DND-41 (cell line): ENCODE results near the gene TGM2.

Experiments used
- ATAC-seq: fragments of 200-7000 bp; cut with Tn5 transposase; 3 replicates; pipeline ENCODE4 v1.9.1; 2021; ENCODE audit warnings: low read depth; ENCODE audit not compliant: insufficient read depth
- DNase-seq: peaks from one replicate; pipeline ENCODE4 v3.0.0-alpha.2; 2020
- H2AFZ ChIP-seq: 2 replicates; pipeline ENCODE4 v1.6.0; 2012; ENCODE audit warnings: low read depth, low read length
- H3K27ac ChIP-seq: 2 replicates; pipeline ENCODE4 v1.5.1; 2012; ENCODE audit warnings: low read length, inconsistent platforms
- H3K27me3 ChIP-seq: fragments of 200-600 bp; sonication (generic); 2 replicates; pipeline ENCODE4 v1.6.0; 2012; ENCODE audit warnings: low read length, mild to moderate bottlenecking, inconsistent platforms; ENCODE audit not compliant: insufficient read depth, poor library complexity
- H3K36me3 ChIP-seq: 2 replicates; pipeline ENCODE4 v1.5.1; 2012; ENCODE audit warnings: low read length, inconsistent platforms; ENCODE audit not compliant: insufficient read depth
- H3K4me1 ChIP-seq: 2 replicates; pipeline ENCODE4 v1.5.1; 2012; ENCODE audit warnings: mild to moderate bottlenecking, low read length; ENCODE audit not compliant: insufficient read depth
- H3K4me2 ChIP-seq: 2 replicates; pipeline ENCODE4 v1.6.0; 2012; ENCODE audit warnings: mild to moderate bottlenecking, moderate library complexity, low read length, inconsistent platforms; ENCODE audit not compliant: insufficient read depth
- H3K4me3 ChIP-seq, 2 experiments: fragments of 200-600 bp in 1 of 2; shearing (Covaris generic) in 1 of 2; 2 replicates each; pipeline ENCODE4 v1.5.1; 2012 to 2016; ENCODE audit warnings: inconsistent platforms in 2 of 2, low read length in 2 of 2, mild to moderate bottlenecking in 2 of 2, low read depth in 1 of 2, moderate library complexity in 1 of 2
- H3K79me2 ChIP-seq: 2 replicates; pipeline ENCODE4 v1.6.0; 2012; ENCODE audit warnings: low read length, inconsistent platforms; ENCODE audit not compliant: insufficient read depth
- H3K9ac ChIP-seq: 2 replicates; pipeline ENCODE4 v1.6.0; 2012; ENCODE audit warnings: low read depth, mild to moderate bottlenecking, inconsistent platforms, low read length, moderate library complexity
- H3K9me3 ChIP-seq: 2 replicates; pipeline ENCODE4 v1.5.1; 2012; ENCODE audit warnings: low read length, moderate library complexity, mild to moderate bottlenecking, inconsistent platforms; ENCODE audit not compliant: insufficient read depth, severe bottlenecking
- H4K20me1 ChIP-seq: 2 replicates; pipeline ENCODE4 v1.6.0; 2012; ENCODE audit warnings: low read length; ENCODE audit not compliant: insufficient read depth
- EZH2 ChIP-seq: IDR thresholded peaks from 3 replicates; pipeline ENCODE4 v1.6.1; 2012; ENCODE audit warnings: borderline replicate concordance, low read depth, mild to moderate bottlenecking, moderate library complexity, low read length, inconsistent platforms; ENCODE audit not compliant: severe bottlenecking
- TF ChIP-seq, protein P1 (sequence below): IDR thresholded peaks from 2 replicates; pipeline ENCODE4 v1.5.1; 2012; ENCODE audit warnings: borderline replicate concordance, low read length, moderate library complexity, mild to moderate bottlenecking; ENCODE audit not compliant: poor library complexity, severe bottlenecking; ENCODE audit errors: extremely low read depth

Gene TGM2

GRCh38 chr20:38201356-38201755 is 36.3 kb upstream of the TGM2 start:
- TF ChIP-seq, protein P1, sequence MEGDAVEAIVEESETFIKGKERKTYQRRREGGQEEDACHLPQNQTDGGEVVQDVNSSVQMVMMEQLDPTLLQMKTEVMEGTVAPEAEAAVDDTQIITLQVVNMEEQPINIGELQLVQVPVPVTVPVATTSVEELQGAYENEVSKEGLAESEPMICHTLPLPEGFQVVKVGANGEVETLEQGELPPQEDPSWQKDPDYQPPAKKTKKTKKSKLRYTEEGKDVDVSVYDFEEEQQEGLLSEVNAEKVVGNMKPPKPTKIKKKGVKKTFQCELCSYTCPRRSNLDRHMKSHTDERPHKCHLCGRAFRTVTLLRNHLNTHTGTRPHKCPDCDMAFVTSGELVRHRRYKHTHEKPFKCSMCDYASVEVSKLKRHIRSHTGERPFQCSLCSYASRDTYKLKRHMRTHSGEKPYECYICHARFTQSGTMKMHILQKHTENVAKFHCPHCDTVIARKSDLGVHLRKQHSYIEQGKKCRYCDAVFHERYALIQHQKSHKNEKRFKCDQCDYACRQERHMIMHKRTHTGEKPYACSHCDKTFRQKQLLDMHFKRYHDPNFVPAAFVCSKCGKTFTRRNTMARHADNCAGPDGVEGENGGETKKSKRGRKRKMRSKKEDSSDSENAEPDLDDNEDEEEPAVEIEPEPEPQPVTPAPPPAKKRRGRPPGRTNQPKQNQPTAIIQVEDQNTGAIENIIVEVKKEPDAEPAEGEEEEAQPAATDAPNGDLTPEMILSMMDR, result no peak
- TF ChIP-seq EZH2, result no peak
- Histone ChIP-seq H3K27me3 (no peaks in the 10 kb centered on the region), H2AFZ (no peak overlapping the region), H3K27ac (no peak overlapping the region), H3K4me2 (no peak overlapping the region), H3K4me3 (no peak overlapping the region), H3K9ac (no peak overlapping the region), H3K79me2 (no peaks in the 10 kb centered on the region), H3K4me1 (no peaks in the 10 kb centered on the region), H3K9me3 (no peaks in the 10 kb centered on the region), H4K20me1 (0 out of 2 replicates have a peak, but pooled peaks cover 2% of the 10 kb centered on the region), H3K36me3 (no peaks in the 10 kb centered on the region)
- no peak for ATAC-seq
- no peak for DNase-seq

DNA sequence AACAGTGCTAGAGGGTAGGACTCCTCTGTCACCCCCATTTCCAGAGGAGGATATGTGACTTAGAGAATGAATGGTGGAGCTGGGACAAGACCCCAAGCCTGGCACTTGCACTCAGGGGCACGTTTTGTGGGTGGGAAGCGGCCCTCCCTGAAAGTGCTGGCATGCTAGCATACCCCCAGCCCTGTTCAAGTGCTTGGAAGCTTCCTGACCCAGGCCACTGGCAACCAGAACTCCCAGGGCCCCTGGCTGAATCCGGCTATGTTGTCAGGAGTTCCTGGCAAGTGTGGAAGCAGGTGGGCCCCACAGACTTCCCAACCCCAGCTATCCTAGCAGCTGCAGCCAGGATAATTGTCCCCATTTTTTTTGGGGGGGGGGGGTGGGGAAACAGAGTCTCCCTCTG is 35.6 kb upstream of the TGM2 start:
- DNase-seq (no peak), ATAC-seq (no peak)
- H3K36me3 ChIP-seq, result no peaks in the 10 kb centered on the region

DNA sequence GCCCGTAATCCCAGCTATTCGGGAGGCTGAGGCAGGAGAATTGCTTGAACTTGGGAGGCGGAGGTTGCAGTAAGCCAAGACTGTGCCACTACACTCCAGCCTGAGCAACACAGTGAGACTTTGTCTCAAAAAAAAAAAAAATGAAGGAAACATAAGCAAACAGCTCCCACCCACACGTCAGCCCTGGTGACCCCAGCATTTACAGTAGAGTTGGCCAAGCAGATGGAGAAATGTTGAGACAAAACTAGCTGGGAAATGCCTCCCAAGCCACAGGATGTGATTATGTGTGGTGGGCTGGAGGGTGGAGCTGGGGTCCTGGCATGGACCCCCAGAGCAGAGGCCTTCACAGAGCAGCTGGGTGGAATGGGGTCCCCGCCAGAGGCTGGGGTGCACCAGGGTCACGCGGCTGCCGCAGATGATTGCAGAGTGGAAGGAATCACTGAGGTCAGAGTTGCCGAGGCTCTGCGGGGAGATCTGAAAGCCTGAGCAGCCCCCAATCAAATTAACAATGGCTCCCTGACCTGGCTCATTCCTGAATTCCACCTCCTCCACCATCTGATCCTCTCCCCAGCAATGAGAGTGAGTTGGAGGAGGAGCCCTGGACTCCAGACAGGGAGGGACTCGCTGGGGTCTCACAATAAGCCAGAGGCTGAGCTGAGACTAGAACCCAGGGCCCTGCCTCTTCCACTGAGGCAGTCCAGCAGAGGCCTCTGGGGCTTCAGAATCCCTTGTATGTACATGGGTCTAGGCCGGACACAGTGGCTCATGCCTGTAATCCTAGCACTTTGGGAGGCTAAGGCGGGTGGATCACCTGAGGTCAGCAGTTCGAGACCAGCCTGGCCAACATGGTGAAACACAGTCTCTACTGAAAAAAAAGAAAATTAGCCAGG is 34.7 kb upstream of the TGM2 start:
- no peaks in the 10 kb centered on the region for H3K4me1 ChIP-seq
- H3K27me3 ChIP-seq, result no peaks in the 10 kb centered on the region
- H2AFZ ChIP-seq, result no peak overlapping the region
- ATAC-seq (no peak), DNase-seq (no peak)
- no peak for TF ChIP-seq EZH2
- TF ChIP-seq, protein P1, result no peak
- H3K79me2 ChIP-seq, result no peaks in the 10 kb centered on the region
- H3K9me3 ChIP-seq, result no peaks in the 10 kb centered on the region
- H4K20me1 ChIP-seq, result 0 out of 2 replicates have a peak, but pooled peaks cover 4% of the 10 kb centered on the region
- no peak overlapping the region for H3K4me3 ChIP-seq
- H3K4me2 ChIP-seq, result no peak overlapping the region
- H3K9ac ChIP-seq, result no peak overlapping the region
- H3K27ac ChIP-seq, result no peak overlapping the region
- no peaks in the 10 kb centered on the region for H3K36me3 ChIP-seq

More for the DNA sequence above, 35.6 kb upstream of the TGM2 start:
- H3K79me2 ChIP-seq, result no peaks in the 10 kb centered on the region
- H4K20me1 ChIP-seq, result 0 out of 2 replicates have a peak, but pooled peaks cover 4% of the 10 kb centered on the region
- H3K27me3 ChIP-seq, result no peaks in the 10 kb centered on the region
- no peak overlapping the region for H2AFZ ChIP-seq
- H3K27ac ChIP-seq, result no peak overlapping the region
- no peak overlapping the region for H3K9ac ChIP-seq
- H3K4me1 ChIP-seq, result no peaks in the 10 kb centered on the region
- TF ChIP-seq EZH2, result no peak
- TF ChIP-seq, protein P1, result no peak
- no peak overlapping the region for H3K4me3 ChIP-seq
- H3K9me3 ChIP-seq, result no peaks in the 10 kb centered on the region
- H3K4me2 ChIP-seq, result no peak overlapping the region
